ENCODE results near the gene EML3.
"Not testable (repeated sequence)": the region's sequence is repeated elsewhere in the genome, so short reads cannot be mapped to it uniquely, and the experiment has no call there.

The EML3 gene

GRCh38 chr11:62570903-62571302 lies 41.7 kb downstream of the EML3 start:
- DNase-seq (ENCODE audit: low read depth): not testable (repeated sequence)

GRCh38 chr11:62569611-62570010 lies 43.0 kb downstream of the EML3 start:
- DNase-seq (ENCODE audit: low read depth): no peak

GRCh38 chr11:62567018-62567633 lies 45.4 kb downstream of the EML3 start:
- DNase-seq (ENCODE audit: low read depth): no peak

GRCh38 chr11:62566247-62566646 lies 46.3 kb downstream of the EML3 start:
- DNase-seq (ENCODE audit: low read depth): no peak

DNA sequence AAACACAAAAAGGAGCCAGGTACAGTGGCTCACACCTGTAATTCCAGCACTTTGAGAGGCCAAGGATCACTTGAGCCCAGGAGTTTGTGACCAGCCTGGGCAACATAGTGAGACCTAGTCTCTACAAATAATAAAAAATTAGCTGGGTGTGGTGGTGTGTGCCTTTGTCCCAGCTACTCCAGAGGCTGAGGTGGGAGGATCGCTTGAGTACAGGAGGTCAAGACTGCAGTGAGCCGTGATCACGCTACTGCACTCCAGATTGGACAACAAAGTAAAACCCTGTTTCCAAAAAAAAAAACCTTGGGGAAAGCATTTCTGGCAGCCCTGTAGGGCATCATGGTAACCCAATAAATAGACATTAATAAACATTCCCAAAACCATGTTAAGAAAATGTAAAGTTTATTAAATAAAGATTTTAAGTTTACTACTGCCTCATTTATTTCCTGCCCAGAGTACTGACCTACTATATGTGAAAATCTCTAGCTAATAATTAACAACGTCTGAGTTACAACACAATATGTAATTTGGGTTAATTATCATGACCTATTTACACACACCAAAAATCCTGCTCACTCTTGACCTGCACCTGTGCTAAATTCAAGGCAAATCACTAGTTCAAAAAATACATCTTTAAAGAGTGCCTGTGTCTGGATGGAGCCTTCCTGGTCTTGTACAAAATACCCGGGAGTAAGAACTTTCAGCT lies 47.3 kb downstream of the EML3 start:
- no peak for DNase-seq (ENCODE audit: low read depth)

GRCh38 chr11:62561677-62562230 lies 50.8 kb downstream of the EML3 start:
- DNase-seq (ENCODE audit: low read depth): not testable (repeated sequence)

- peak; percentile 78 for DNase-seq (ENCODE audit: low read depth)
Measured at GRCh38 chr11:62560566-62561103, 51.9 kb downstream of the EML3 start.

- not testable (repeated sequence) for DNase-seq (ENCODE audit: low read depth)
Measured at GRCh38 chr11:62559626-62560025, 52.9 kb downstream of the EML3 start.

GRCh38 chr11:62559204-62559603 lies 53.4 kb downstream of the EML3 start:
- DNase-seq (ENCODE audit: low read depth): no peak

- no peak for DNase-seq (ENCODE audit: low read depth)
Measured at GRCh38 chr11:62558669-62559068, 53.9 kb downstream of the EML3 start.

- DNase-seq (ENCODE audit: low read depth): no peak
Measured at GRCh38 chr11:62556875-62557631, 55.5 kb downstream of the EML3 start.

- peak; percentile 52 for DNase-seq (ENCODE audit: low read depth)
Measured at GRCh38 chr11:62556108-62556874, 56.3 kb downstream of the EML3 start.

GRCh38 chr11:62555464-62556107 lies 57.0 kb downstream of the EML3 start:
- DNase-seq (ENCODE audit: low read depth): no peak

- DNase-seq (ENCODE audit: low read depth): no peak
Measured at GRCh38 chr11:62554387-62555167, 58.0 kb downstream of the EML3 start.

DNA sequence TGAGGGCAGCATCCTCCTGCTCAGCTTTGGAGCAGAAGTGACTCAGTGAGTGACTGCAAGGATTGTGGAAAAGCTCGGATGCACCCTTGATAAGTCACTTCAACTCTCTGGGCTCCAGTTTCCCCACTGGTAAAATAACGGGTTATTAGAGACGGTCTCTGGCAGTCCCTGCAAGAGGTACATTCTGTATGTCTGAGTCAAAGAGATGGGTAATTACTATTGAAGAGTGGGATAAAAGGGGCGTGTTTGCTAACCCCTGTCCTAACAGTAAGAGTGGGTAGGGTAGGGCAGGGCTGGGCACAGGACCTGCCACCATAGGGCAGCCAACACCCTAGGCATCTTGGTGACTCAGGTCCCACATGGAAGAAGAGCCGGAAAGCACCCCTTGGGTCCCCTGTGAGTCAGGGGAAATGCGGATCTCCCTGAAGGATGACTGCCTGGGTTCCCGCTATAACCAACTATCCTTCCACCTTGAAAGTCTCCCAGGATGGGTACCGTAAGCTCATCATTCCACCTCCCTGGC lies 58.7 kb downstream of the EML3 start:
- no peak for DNase-seq (ENCODE audit: low read depth)

GRCh38 chr11:62553080-62553838 lies 59.3 kb downstream of the EML3 start:
- DNase-seq (ENCODE audit: low read depth): no peak

DNA sequence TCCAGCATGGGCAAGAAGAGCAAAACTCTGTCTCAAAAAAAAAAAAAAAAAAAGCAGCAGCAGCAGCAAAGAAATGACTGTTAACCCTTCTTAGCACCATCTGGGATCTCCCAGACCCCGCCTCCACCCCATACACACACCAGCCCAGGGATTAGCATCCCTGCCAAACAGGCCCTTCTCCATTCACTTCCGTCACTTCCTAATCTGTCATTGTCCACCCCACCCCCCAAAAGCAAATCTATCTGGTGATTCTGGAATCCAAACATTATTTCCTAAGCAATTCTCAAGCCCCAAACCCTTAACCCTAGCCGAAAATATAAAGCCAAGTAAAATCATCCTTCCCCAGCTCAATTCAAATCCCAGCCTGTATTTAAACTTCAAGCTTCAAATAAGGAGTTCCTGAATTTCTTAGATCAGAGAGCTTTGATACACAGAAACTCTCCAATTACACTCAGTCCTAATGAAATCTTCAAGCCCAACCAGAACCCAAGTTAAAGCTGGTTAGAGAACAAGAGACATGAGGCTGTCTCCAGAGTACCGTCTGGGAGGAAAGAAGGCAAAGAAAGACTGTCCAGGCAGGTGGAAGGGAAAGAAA lies 60.0 kb downstream of the EML3 start:
- no peak for DNase-seq (ENCODE audit: low read depth)
